Naive B cell (primary cell): ENCODE results near the gene AGXT. TPM values are rescaled to one million over a fixed set of nuclear protein-coding genes. Genes with fewer than 3 reads are reported as not detected.

Experiments
- ATAC-seq, 2 donors: fragments of 150-1000 bp; cut with Tn5 transposase; 2 replicates each; pipeline ENCODE4 v1.10.0; 2021; ENCODE audit warnings: low read depth in 2 of 2, mild to moderate bottlenecking in 2 of 2, moderate library complexity in 2 of 2
- DNase-seq: peaks from one replicate; pipeline ENCODE4 v3.0.0; 2022
- H3K27ac Mint-ChIP-seq, 6 donors: one replicate each; pipeline ENCODE4 v1.8.0; 2020 to 2022; ENCODE audit warnings: mild to moderate bottlenecking in 6 of 6, mixed read lengths in 6 of 6, moderate library complexity in 5 of 6, inconsistent platforms in 2 of 6
- H3K27me3 Mint-ChIP-seq, 3 donors: one replicate each; pipeline ENCODE4 v1.8.0; 2021 to 2022; ENCODE audit warnings: mixed read lengths in 3 of 3, mild to moderate bottlenecking in 1 of 3
- H3K36me3 Mint-ChIP-seq, 2 donors: one replicate each; pipeline ENCODE4 v1.8.0; 2020 to 2022; ENCODE audit warnings: mixed read lengths in 2 of 2, inconsistent platforms in 1 of 2, mild to moderate bottlenecking in 1 of 2
- H3K4me1 Mint-ChIP-seq, 3 donors: one replicate each; pipeline ENCODE4 v1.8.0; 2020 to 2022; ENCODE audit warnings: mixed read lengths in 3 of 3, inconsistent platforms in 1 of 3, mild to moderate bottlenecking in 1 of 3, moderate library complexity in 1 of 3
- H3K4me3 Mint-ChIP-seq, 8 donors: one replicate each; pipeline ENCODE4 v1.8.0; 2020 to 2022; ENCODE audit warnings: mild to moderate bottlenecking in 8 of 8, mixed read lengths in 8 of 8, moderate library complexity in 8 of 8, inconsistent platforms in 2 of 8
- H3K9me3 Mint-ChIP-seq, 7 donors: one replicate each; pipeline ENCODE4 v1.8.0; 2020 to 2022; ENCODE audit warnings: mixed read lengths in 7 of 7, mild to moderate bottlenecking in 5 of 7, inconsistent platforms in 2 of 7, moderate library complexity in 1 of 7
- polyA plus RNA-seq, 6 donors: library from polyadenylated mRNA; unstranded; fragments of 300-500 nt; fragmentation: Illumina TruSeq; gene quantifications; one replicate each; pipeline ENCODE4 v1.2.3, GENCODE V29; 2021; ENCODE audit warnings: low read depth in 6 of 6

Gene AGXT
- polyA plus RNA-seq, 6 donors from 2014 or later: not detected

DNA sequence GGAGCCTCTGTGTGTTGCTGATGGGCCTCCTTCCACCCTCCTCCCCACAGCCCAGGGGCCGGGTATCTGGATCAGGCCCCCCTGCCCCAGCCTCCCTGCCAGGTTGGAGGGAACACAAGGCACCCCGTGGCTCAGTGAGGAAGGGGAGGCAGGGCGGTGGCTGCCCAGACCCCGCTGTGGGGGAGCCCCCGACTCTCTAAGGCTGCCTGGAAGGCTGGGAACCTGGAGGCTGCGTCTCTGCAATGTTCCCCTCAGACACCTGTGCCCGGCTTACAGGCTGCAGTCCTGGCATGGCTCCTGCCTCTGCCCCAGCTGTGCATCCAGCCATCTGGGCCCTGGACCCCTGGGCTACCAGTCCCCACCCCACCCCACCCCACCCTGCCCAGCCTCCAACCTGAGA lies 27.8 kb downstream of the AGXT start:
- peaks cover 0 to 5% (median 0%) of the 10 kb centered on the region in 3 donors for H3K27me3 Mint-ChIP-seq
- DNase-seq: no peak
- no peak overlapping the region for H3K4me3 Mint-ChIP-seq
- H3K4me1 Mint-ChIP-seq: no peaks in the 10 kb centered on the region
- H3K27ac Mint-ChIP-seq: no peak overlapping the region
- no peak for ATAC-seq
- no peaks in the 10 kb centered on the region for H3K9me3 Mint-ChIP-seq
- H3K36me3 Mint-ChIP-seq: no peaks in the 10 kb centered on the region

DNA sequence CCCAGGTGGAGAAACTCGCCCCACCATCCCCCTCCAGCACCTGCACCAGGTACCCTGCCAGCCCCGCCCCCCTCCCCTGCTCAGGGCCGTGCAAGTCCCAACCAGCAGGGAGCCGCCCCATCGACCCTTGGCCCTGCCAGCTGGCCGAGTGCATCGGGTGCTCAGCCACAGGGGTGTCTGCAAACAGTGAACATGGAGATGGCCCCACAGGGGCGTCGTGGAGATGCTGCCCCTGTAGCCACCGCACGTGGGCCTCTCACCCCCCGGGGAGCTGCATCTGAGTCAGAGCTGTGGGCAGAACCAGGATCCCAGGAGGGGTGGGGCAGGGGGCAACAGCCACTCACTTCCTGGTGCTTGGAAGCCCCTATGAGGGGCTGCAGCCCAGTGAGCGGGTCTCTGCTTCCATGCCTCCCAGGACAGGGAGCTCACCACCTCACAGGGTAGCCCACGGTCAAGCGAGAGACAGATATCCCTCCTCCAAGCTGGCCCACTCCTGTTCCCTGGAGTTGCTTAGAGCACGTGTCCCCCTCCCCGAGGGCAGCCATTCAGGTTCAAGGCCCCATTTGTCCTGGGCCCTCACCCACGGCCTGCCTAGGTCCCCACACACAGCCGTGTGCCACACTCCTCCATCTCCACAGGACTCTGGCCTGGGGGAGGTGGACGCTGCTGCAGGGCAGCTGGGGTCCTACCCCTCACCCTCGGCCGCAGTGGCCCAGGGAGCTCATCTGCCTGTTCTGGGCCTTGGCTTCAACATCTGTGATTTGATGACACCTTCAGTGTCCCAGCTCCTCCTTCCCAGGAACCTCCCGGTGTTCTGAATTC lies 28.5 kb downstream of the AGXT start:
- Mint-ChIP-seq H3K27me3 (peaks cover 0 to 5% (median 0%) of the 10 kb centered on the region in 3 donors), H3K4me3 (no peak overlapping the region), H3K9me3 (no peaks in the 10 kb centered on the region), H3K4me1 (no peaks in the 10 kb centered on the region), H3K36me3 (no peaks in the 10 kb centered on the region), H3K27ac (no peak overlapping the region)
- no peak for ATAC-seq
- no peak for DNase-seq

DNA sequence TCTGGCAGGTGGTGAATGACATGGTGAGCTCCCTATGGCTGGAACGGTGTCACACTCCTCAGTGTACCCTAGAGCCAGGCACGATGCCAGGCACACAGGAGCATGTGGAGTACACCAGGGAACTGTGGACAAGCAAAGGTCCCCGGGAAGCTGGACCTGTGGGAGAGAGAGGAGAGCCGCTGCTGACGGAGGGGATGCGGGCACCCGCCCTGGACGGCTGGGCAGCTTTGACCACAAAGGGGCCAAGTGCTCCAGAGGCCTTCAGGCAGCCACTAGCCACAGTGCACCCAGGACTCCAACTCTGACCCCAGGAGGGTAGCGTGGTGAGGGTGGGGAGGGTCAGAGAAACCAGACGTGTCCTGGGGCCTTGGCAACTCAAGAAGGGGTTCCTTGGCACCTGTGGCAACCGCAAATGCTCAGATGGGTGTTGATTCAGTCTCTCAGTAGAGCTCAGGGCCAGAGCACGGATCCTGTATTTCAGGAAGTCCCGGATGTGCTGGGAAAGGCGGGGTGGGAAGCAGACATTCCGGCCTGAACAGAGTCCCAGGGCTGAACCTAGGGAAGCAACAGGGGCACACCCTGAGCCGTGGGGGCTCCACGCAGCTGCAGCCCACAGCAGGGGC lies 29.6 kb downstream of the AGXT start:
- no peak for DNase-seq
- Mint-ChIP-seq H3K4me3 (no peak overlapping the region), H3K4me1 (no peaks in the 10 kb centered on the region), H3K9me3 (no peaks in the 10 kb centered on the region), H3K27ac (no peak overlapping the region), H3K36me3 (no peaks in the 10 kb centered on the region), H3K27me3 (peaks cover 0 to 5% (median 0%) of the 10 kb centered on the region in 3 donors)
- ATAC-seq: no peak

DNA sequence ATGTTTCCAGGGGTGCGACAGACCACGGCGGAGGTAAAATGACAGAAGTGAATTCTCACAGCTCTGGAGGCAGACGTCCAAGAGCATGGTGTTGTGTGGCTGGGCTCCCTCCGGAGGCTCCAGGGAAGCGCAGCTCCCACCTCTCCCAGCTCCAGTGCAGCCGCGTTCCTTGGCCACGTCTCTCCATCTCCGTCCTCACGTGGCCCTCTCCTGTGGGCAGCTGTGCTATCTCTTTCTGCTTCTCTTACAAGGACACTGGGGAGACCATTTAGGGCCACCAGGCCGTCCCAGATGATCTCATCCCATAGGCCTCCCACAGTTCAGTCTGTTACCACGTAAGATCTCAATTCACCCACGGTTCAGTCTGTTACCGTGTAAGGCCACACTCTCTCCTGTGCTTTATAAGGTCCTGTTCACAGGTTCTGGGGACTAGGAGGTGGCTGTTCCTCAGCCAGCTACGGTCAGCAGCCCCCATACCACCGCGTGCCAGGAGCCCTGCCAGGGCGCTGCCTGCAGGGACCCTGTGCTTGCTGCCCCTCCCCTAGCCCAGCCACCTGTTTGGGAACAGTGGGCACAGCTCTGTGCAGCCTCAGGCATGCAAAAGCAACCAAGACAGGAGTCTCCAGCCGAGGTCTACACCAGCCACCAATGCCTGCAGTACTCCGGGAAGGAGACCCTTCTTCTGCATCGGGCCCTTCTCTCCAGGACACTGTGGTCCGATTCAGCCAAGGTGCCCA lies 30.3 kb downstream of the AGXT start:
- DNase-seq (no peak), ATAC-seq (no peak)
- no peaks in the 10 kb centered on the region for H3K9me3 Mint-ChIP-seq
- H3K36me3 Mint-ChIP-seq: no peaks in the 10 kb centered on the region
- H3K4me3 Mint-ChIP-seq: no peak overlapping the region
- H3K27ac Mint-ChIP-seq: no peak overlapping the region
- peaks cover 0 to 5% (median 0%) of the 10 kb centered on the region in 3 donors for H3K27me3 Mint-ChIP-seq
- H3K4me1 Mint-ChIP-seq: no peaks in the 10 kb centered on the region

DNA sequence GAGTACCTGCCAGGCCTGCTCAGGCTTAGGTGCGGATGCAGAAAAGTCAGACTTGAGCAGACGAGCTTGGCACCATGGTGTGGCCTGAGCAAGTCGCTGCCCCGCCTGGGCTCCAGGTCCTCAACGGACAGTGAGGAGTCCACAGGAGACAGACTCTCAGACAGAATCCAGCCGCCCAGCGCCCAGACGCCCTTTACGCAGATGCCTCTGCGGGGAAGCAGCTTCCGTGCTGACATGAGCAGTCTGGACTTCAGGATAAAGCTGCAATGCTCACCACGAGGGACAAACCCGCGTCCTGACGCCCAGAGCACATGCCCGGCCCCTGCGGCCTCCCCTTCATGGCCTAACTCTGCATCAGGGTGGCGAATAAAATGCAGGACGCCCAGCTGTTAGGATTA lies 30.8 kb downstream of the AGXT start:
- H3K27me3 Mint-ChIP-seq: peaks cover 0 to 5% (median 0%) of the 10 kb centered on the region in 3 donors
- no peak for DNase-seq
- no peaks in the 10 kb centered on the region for H3K36me3 Mint-ChIP-seq
- no peaks in the 10 kb centered on the region for H3K4me1 Mint-ChIP-seq
- H3K27ac Mint-ChIP-seq: no peak overlapping the region
- no peaks in the 10 kb centered on the region for H3K9me3 Mint-ChIP-seq
- ATAC-seq: no peak
- peak overlapping the region in 1 of 8 donors; percentile 40 for H3K4me3 Mint-ChIP-seq

DNA sequence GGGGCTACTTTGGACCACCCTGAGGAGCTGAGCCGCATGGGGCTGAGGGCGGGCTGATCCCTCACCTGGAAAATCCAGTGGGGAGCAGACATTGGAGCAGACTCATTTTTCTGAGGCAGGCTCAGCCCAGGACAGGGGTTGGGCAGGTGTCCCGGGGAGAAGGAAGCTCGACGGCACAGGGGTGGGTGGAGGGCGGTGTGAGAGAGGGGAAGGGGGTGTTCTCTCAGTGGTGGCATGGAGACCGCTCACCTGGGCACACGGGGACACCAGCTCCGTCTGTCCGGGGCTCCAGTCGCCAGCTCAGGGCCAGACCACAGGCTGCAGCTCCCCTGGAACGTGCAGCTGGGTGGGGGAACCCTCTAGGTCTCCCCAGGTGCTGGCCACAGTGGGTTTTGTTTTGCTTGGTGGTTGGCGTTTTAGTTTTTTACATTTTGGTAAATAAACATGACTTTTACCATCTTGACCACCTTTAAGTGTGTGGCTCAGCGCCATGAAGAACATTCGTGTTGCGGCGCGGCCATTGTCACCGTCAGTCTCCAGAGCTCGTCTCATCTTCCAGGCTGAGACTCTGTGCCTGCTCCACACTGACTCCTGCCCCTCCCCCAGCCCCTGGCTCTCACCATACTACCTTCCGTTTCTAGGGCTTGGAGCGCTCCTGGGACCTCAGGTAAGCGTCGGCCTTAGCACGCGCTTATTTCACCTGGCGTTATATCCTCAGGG lies 31.7 kb downstream of the AGXT start:
- no peak overlapping the region for H3K27ac Mint-ChIP-seq
- ATAC-seq: no peak
- no peaks in the 10 kb centered on the region for H3K9me3 Mint-ChIP-seq
- no peaks in the 10 kb centered on the region for H3K4me1 Mint-ChIP-seq
- DNase-seq: no peak
- no peak overlapping the region for H3K4me3 Mint-ChIP-seq
- no peaks in the 10 kb centered on the region for H3K36me3 Mint-ChIP-seq
- peaks cover 0 to 5% (median 0%) of the 10 kb centered on the region in 3 donors for H3K27me3 Mint-ChIP-seq

DNA sequence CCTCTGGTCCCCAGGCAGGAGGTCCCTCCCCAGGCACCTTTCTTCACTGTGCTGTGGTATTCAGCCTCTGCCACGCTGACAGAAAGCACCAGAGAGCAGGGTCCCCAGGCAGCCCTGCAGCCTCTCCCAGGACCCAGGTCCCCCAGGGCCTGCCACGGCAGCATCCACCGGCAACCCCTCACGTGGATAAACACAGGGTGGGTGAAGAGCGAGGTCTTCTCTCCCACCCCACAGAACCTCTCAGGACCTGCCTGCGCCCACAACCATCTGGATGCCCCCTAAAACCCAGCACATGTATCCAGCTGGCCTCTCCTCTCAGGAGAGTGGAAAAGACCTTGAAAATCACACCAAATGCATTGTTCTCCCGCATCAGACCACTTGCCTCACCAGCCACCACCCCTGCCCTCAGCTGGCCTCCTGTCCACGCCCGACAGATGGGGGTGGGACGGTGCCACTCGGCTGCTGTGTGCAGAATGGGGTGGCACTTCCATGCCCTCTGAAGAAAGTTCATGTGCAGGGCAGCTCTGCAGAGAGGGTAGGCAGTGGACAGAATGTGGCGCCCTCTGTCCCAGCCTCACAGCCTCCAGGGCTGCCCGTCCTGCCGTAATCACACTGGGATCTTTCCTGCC lies 33.5 kb downstream of the AGXT start:
- Mint-ChIP-seq H3K4me1 (no peaks in the 10 kb centered on the region), H3K4me3 (no peak overlapping the region), H3K27me3 (peaks cover 0 to 5% (median 1%) of the 10 kb centered on the region in 3 donors), H3K9me3 (no peaks in the 10 kb centered on the region), H3K27ac (no peak overlapping the region), H3K36me3 (no peaks in the 10 kb centered on the region)
- DNase-seq (no peak), ATAC-seq (no peak)

DNA sequence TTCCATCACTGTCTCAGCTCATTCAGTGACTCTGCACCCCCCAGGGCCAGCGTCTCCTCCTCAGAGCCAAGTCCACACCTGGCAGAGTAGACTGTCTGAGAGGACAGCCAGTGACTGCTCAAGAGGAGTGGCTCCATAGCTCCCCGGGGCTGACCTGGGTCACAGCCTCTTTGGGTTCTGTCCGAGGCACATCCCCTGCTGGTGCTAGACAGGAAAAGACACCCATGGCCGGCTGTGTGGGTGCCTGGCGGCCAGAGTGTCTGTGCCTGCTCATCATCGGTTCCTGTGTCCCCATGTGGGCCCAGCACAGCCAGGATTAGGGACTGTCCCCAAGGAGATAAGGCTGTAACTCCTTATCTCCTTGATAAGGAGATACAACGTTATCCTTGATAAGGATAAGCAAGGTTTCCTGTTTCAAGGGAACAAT lies 34.0 kb downstream of the AGXT start:
- H3K4me3 Mint-ChIP-seq: no peak overlapping the region

DNA sequence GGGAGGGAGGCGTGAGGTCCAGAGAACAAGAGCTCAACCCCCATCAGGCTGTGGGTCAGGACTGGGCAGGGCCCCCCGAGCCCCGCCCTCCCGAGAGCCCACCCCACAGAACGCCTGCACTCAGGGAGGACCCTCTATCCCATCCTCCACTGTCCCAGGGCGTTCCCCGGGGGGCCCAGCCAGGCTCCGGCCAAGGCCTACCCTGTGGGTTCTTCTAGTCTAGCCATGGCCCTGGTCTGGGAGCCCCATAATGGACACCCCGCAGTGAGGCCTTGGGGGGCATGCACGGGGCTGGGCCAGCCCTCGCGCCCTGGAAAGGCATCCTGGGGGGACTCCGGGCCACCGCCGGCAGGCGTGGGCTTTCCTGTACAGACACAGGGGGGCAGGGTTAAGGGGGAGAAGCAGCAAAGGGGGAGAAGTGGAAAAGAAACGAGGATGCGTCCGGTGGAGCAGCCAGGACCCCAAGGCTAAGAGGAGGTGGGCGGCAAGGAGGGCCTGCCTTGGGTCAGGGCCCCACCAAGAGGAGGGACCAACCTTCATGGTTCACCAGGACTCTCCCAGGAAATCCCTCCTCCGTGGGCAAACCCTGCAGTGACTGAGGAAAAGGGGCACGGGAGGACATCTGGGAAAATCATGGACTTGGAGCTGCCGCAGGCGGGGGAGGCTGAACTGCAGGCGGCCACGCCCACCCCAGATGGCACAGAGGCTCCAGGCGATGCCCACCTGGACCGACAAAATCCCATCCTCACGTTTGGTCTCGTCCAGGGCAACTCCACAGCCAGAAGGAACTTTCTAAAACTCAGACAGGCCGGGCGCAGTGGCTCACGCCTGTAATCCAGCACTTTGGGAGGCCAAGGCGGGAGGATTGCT lies 34.8 kb downstream of the AGXT start:
- Mint-ChIP-seq H3K36me3 (no peaks in the 10 kb centered on the region), H3K9me3 (no peaks in the 10 kb centered on the region), H3K27me3 (peaks cover 0 to 5% (median 5%) of the 10 kb centered on the region in 3 donors), H3K4me1 (no peaks in the 10 kb centered on the region), H3K4me3 (no peak overlapping the region), H3K27ac (no peak overlapping the region)
- DNase-seq: no peak
- ATAC-seq: no peak

More for the DNA sequence above, 34.0 kb downstream of the AGXT start:
- no peak for ATAC-seq
- Mint-ChIP-seq H3K4me1 (no peaks in the 10 kb centered on the region), H3K36me3 (no peaks in the 10 kb centered on the region), H3K9me3 (no peaks in the 10 kb centered on the region), H3K27me3 (peaks cover 0 to 5% (median 5%) of the 10 kb centered on the region in 3 donors), H3K27ac (no peak overlapping the region)
- DNase-seq: no peak

DNA sequence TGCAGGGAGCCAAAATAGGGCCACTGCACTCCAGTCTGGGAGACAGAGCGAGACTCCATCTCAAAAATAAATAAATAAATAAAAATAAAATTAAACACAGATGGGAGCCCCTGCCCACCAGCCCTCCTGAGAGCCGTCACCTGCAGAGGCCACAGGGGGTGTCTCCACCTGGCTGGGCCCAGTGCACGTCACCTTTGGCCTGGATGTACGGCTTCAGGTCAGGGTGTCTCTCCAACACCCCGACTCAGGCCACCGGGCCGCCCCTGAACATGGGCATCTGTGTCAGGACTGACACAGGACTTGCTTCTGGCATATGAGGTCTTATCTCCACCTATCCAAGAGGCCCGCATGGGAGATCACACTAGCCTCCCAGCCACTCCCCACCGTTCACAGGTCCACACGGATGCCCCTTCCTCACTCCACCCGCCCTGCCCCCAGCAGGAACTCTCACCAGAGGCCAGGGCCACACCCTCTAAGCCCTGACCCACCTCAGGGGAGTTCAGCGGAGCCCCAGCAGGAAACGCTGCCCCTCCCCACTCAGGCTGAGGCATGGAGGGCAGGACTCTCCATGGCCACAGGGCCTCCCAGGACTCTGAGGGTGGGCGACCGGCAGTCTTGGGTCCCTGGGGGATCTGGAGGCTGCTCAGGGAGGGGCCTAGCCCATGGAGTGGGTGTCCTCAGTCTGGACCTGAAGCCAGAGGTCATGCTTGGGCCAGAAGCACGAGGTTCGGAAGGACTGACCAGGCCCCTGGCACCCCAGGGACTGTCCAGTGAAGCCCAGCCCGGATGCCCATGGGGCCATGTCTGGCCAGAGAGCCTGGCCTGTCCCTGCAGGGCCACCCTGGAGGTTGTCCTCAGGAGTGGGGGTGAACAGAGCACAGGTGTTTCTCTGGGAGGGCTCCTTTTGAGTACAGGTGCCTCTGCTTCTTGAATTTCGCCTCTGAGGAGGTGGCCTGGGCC lies 35.9 kb downstream of the AGXT start:
- no peaks in the 10 kb centered on the region for H3K4me1 Mint-ChIP-seq
- no peaks in the 10 kb centered on the region for H3K9me3 Mint-ChIP-seq
- DNase-seq (no peak), ATAC-seq (no peak)
- H3K36me3 Mint-ChIP-seq: no peaks in the 10 kb centered on the region
- H3K27me3 Mint-ChIP-seq: peaks cover 0 to 7% (median 5%) of the 10 kb centered on the region in 3 donors
- no peak overlapping the region for H3K4me3 Mint-ChIP-seq
- no peak overlapping the region for H3K27ac Mint-ChIP-seq

DNA sequence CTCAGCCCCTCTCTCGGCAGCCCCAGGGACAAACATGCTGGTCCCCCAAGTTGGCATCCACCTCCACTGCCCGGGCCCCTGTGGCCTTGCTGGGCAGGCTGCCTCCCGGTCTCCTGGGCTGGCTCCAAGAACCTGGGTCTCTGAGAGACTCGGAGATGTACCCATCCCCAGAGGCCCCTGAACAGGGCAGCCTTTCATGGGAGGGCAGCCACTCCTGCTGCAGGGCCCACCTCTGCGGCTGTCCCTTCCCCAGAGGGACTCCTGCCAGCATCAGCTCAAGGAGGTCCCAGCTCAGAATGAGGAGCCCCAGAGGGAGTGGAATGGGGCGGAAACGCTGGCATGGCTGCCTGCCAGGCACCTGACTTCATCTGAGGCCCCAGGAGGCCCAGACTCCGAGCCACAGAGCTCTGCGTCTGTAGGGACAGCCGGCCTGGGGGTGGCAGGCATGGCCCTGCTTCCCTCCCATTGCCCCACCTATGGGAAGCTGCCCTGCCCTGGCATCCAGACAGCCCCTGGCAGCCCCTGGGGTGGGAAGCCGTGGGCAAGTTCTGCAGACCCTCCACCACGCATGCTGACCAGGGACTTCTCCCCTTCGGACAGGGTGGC lies 36.7 kb downstream of the AGXT start:
- Mint-ChIP-seq H3K27me3 (peaks cover 1 to 11% (median 7%) of the 10 kb centered on the region in 3 donors), H3K4me1 (no peaks in the 10 kb centered on the region), H3K4me3 (no peak overlapping the region), H3K27ac (no peak overlapping the region), H3K9me3 (no peaks in the 10 kb centered on the region), H3K36me3 (no peaks in the 10 kb centered on the region)
- DNase-seq (no peak), ATAC-seq (no peak)
